Measurements from ENCODE around the gene RSPH6A.
"Not testable (repeated sequence)": the region's sequence is repeated elsewhere in the genome, so short reads cannot be mapped to it uniquely, and the experiment has no call there.

The RSPH6A gene

DNA sequence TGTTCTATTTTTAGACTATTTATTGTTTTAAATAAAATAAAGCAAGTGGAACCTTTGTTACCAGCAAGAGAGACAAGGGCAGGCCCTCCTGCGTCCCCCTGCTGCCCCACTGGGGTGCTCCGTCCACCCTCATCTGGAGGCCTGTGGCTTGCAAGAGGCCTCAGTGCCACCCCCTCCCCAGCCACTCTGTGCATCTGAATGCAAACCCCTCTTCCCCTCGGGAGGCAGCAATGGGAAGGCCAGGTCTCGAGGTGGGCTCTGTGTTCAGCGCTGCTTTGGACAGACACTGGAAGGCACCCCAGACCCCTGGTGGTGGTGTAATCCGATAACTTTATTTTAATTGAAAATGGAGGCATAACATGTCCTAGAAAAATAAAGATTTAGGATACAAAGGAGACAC is 50.6 kb downstream of the RSPH6A start:
- no peak for DNase-seq

DNA sequence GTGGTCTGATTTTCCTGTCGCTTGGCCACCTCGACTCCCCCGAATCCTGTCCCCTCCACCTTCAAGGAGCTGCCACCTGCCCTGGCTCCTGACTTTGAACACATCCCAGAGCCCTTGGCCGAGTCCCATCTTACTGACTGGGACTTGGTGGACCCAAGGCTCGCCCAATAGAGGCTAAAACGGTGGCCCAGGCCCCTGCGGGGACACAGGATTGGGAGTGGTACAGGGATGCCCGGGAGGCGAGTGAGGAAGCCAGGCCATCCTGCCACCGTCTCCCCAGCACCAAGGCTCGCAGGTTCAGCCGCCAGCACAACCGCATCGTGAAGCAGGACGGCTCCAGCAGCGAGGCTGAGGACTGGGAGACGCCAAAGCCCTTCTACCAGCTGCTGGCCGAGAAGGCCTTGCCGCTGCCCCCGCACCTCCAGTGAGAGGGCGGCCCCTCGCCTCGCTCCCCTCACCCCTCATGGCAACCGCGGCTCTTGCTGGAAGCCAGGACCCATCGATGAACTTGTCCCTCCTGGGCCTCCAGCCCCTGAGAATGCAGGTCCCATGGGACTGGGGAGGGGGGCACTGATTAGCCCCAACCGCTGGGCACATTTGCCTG is 51.3 kb downstream of the RSPH6A start:
- no peak for DNase-seq

DNA sequence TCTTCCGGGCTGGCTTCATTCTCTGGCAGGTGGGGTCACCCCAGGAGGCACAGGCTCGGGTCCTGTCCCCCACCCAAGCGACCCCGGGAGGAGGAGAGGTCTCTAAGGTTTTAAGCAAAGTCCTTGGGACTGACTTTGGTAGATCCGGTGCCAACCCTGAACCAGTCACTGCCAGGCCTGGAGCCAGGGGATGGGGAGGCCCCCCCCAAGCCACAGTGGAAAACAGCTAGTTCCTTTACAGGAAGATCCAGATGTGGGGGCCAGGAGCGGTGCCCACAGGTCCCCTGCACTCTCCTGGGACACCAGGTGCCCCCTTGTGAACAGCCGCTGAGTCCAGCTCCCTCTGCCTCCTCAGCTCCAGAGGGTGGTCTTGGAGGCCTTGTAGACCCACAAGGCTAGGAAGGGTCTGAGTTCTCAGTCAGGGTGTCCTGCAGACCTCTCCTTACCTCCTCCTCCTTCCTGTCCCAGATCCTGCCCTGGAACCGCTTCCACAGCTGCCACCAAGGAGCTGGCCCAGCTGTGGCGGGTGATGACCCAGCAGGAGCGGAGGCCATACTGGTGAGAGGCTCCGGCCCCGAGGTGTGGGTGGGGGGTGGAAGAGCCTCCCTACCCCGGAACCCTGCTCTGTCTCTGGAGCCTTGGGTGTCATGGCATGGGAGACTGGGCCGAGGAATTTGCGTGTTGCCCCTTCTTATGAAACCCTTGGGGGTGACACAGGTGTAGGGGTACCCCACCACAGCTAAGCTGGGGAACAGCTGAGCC is 52.1 kb downstream of the RSPH6A start:
- no peak for DNase-seq

DNA sequence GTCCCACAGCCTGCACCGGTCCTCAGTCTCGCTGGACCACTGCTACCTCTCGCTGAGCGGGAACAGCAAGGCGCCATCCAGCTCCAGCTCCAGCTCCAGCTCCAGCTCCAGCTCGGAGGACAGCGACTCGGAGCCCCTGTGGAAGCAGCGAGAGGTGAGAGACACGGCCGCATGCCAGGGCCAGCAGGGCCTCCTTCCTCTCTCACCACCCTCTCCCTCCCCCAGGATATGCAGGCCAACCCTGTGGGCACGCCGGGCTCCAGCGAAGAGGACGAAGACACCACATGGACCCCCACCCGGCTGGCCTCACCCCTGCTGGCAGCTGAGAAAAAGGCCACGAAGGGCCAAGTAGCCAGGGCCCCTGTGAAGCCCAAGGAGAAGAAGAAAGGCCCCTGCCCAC is 53.4 kb downstream of the RSPH6A start:
- no peak for DNase-seq

DNA sequence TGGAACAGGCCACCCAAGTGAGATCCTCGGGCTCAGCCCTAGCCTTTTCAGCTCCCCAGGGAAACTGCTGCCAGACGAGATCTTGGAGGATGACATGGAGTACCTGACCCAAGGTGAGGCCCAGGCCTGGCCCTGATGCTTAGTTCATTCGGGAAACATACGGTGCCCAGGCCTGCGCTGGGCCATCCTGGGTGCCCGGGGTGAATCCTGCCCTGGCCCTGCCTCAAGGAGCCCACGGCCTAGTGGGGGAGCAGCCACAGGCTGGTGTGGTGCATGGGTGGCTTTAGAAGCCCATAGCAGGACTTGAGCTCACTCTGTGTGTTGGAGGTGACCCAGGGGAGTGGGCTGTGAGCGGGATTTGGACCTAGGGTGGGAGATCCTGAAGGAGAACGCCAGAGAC is 56.2 kb downstream of the RSPH6A start:
- no peak for DNase-seq

DNA sequence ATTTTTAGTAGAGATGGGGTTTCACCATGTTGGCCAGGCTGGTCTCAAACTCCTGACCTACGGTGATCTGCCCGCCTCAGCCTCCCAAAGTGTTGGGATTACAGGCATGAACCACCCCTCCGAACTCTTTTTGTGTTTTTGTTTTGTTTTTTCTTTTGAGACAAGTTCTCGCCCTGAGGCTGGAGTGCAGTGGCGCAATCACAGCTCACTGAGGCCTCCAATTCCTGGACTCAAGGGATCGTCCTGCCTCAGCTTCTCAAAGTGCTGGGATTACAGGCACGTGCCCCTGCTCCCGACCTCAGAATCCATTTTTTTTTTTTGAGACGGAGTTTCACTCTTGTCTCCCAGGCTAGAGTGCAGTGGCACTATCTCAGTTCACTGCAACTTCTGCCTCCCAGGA is 57.4 kb downstream of the RSPH6A start:
- no peak for DNase-seq

DNA sequence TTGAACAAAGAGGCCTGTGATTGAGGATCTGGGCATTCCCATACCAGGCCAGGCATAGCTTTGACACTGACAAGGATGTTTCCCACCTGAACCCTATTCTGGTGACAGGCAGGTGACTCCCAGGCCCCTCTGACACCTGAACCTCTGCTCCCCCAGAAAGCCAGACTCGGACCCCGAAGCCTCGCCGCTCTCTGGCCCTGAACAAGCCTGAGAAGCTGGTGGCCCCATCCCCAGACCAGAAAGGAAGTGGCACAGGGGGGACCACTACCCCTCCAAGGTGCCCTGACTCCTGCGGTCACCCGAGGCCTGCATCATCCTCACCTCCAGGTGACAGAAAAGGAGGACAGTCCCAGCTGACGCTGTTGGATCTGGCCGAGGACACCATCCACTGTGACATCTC is 60.8 kb downstream of the RSPH6A start:
- no peak for DNase-seq

DNA sequence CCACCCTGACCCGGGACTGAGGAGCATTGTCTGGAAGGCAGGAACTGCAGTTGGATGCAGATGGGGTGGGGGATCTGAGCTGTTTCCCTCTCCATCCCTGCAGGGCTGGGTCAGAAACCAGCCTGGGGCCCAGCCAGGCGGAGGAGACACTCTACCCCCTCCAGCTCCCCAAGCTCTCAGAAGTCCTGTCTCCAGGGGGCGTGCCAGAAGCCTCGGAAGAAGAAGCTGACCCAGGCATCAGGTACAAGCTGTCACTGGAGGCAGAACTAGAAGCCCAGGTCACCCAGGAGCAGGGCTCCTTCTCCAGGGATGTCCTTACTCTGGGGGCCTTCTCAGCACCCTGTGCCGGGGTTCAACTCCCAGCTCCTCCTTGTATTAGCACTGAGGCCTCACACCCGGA is 61.6 kb downstream of the RSPH6A start:
- DNase-seq, result no peak

DNA sequence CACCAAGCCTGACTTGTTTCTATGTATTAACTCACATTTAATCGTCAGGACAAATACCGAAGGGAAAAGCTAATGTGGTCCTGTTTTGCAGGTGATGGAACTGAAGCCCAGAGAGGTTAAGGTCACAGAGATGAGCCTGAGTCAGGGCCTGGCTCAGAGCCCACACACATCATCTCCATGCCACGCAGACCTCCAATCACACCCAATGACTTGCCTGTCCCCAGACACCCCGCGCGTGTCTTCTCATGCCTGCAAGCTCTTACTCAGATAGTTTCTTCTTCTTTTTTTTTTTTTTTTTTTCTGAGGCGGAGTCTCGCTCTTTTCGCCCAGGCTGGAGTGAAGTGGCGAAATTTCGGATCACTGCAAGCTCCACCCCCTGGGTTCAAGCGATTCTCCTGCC is 62.5 kb downstream of the RSPH6A start:
- DNase-seq, result no peak

DNA sequence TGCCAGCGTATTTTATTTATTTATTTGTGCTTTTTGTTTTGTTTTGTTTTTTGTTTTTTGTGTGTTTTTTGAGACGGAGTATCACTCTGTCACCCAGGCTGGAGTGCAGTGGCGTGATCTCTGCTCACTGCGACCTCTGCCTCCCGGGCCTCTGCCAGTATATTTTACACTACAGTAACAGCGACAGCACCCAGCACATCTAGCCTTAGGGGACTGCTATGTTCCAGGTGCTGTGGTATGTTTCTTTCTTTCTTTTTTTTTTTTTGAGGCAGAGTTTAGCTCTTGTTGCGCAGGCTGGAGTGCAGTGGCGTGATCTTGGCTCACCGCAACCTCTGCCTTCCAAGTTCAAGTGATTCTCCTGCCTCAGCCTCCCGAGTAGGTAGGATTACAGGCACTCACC is 63.6 kb downstream of the RSPH6A start:
- not testable (repeated sequence) for DNase-seq

DNA sequence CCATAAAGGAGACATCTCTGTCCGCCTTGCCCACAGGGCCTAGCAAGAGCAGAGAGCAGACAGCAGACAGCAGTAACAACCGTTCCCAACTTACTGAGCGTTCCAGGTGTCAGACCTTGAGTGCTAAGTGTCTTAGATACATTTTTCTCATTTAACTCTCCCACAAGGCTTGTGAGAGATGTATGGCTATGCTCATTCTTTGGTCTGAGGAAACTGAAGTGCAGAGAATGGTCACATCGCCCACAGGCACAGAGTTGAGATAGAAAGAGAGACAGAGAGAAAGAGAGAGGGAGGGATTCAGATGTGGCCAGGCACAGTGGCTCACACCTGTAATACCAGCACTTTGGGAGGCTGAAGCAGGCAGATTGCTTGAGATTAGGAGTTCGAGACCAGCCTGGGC is 67.6 kb downstream of the RSPH6A start:
- no peak for DNase-seq

DNA sequence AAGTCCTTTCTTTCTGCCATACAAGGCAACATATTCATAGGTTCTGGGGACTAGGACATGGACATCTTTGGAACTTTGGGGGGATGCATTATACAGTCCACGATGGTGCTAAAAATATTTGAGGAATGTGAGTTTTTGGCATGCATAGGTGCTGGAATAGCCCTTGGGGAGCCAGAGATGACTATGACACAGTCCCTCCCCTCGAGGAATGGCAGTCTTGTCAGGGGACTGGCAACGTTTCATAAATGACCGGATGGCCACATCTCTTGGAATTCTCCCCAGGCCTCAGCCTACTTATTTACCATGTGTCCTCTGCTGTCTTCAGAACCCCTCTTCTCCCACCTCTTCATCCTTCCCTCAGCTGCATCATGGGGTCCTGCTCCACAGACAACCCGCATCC is 68.2 kb downstream of the RSPH6A start:
- no peak for DNase-seq

Measured in NCI-H146 (cell line).